IMR-90 (cell line): Measurements from ENCODE around the gene FARS2.

Experiments
- BHLHE40 ChIP-seq: fragments of 150-350 bp; IDR thresholded peaks from 2 replicates; pipeline ENCODE4 v1.6.1; 2016; ENCODE audit warnings: mild to moderate bottlenecking, low read depth, low read length
- CHD1 ChIP-seq: IDR thresholded peaks from 2 replicates; pipeline ENCODE4 v1.6.1; 2012; ENCODE audit warnings: low read depth, low read length, improper control_type of control experiment
- CTCF ChIP-seq: conservative IDR thresholded peaks from 2 replicates; pipeline ENCODE4 v1.5.1; 2012; ENCODE audit warnings: mild to moderate bottlenecking, low read depth, low read length, improper control_type of control experiment
- MAZ ChIP-seq: IDR thresholded peaks from 2 replicates; pipeline ENCODE4 v1.6.1; 2012; ENCODE audit warnings: low read depth, mild to moderate bottlenecking, low read length, improper control_type of control experiment, moderate library complexity, borderline replicate concordance
- POLR2A ChIP-seq: IDR thresholded peaks from 2 replicates; pipeline ENCODE4 v1.6.1; 2012; ENCODE audit warnings: mild to moderate bottlenecking, low read depth, low read length
- SMC3 ChIP-seq: fragments of 150-350 bp; IDR thresholded peaks from 2 replicates; pipeline ENCODE4 v1.6.1; 2016; ENCODE audit warnings: low read depth, mild to moderate bottlenecking, antibody characterized with exemption, low read length, moderate library complexity

GRCh38 chr6:5492356-5492755, 231.0 kb downstream of the FARS2 start:
- no peak for TF ChIP-seq MAZ
- no peak for TF ChIP-seq CHD1
- TF ChIP-seq POLR2A: no peak
- no peak for TF ChIP-seq CTCF
- TF ChIP-seq BHLHE40: no peak
- no peak for TF ChIP-seq SMC3
